GM12891 (cell line): Measurements from ENCODE around the gene FKBP5.

Experiments used
- PAX5 ChIP-seq: IDR thresholded peaks from 2 replicates; pipeline ENCODE4 v1.6.1; 2011; ENCODE audit warnings: low read length, moderate library complexity, mild to moderate bottlenecking; ENCODE audit not compliant: insufficient read depth, severe bottlenecking
- POLR2A ChIP-seq: IDR thresholded peaks from 2 replicates; pipeline ENCODE4 v1.6.1; 2011; ENCODE audit warnings: low read depth, low read length, control low read depth
- POLR2AphosphoS5 ChIP-seq: IDR thresholded peaks from 2 replicates; pipeline ENCODE4 v1.6.1; 2011; ENCODE audit warnings: low read depth, low read length, control low read depth
- SPI1 ChIP-seq: IDR thresholded peaks from 2 replicates; pipeline ENCODE4 v1.6.1; 2011; ENCODE audit warnings: low read depth, low read length, control low read depth
- TAF1 ChIP-seq: IDR thresholded peaks from 2 replicates; pipeline ENCODE4 v1.6.1; 2011; ENCODE audit warnings: low read depth, low read length, control low read depth

GRCh38 chr6:35723587-35723986 lies 34.9 kb upstream of the FKBP5 start:
- no peak for TF ChIP-seq POLR2A
- no peak for TF ChIP-seq TAF1
- TF ChIP-seq PAX5, result no peak
- no peak for TF ChIP-seq SPI1
- TF ChIP-seq POLR2AphosphoS5, result no peak
